Type B pancreatic cell (in vitro differentiated cells): Measurements from ENCODE around the gene SEC24D. TPM values are rescaled to one million over a fixed set of nuclear protein-coding genes. Genes with fewer than 3 reads are reported as not detected.

Experiments used
- DNase-seq: peaks from one replicate; pipeline ENCODE4 v3.0.0; 2021; ENCODE audit warnings: mixed read lengths; ENCODE audit not compliant: unreplicated experiment; ENCODE audit errors: extremely low spot score
- H3K27ac Mint-ChIP-seq: 2 replicates; pipeline ENCODE4 v1.8.0; 2021; ENCODE audit warnings: mild to moderate bottlenecking, mixed read lengths
- H3K27me3 Mint-ChIP-seq: 2 replicates; pipeline ENCODE4 v1.8.0; 2021; ENCODE audit warnings: mixed read lengths
- H3K36me3 Mint-ChIP-seq: 2 replicates; pipeline ENCODE4 v1.8.0; 2021; ENCODE audit warnings: mixed read lengths
- H3K4me1 Mint-ChIP-seq: one replicate; pipeline ENCODE4 v1.8.0; 2021; ENCODE audit warnings: mixed read lengths; ENCODE audit not compliant: unreplicated experiment
- H3K4me3 Mint-ChIP-seq: 2 replicates; pipeline ENCODE4 v1.8.0; 2021; ENCODE audit warnings: mild to moderate bottlenecking, mixed read lengths
- H3K9me3 Mint-ChIP-seq: 2 replicates; pipeline ENCODE4 v1.8.0; 2021; ENCODE audit warnings: mixed read lengths
- total RNA-seq: library from RNA; stranded (reverse); gene quantifications from 2 replicates; pipeline ENCODE4 v1.2.1, GENCODE V29; 2021; ENCODE audit warnings: low replicate concordance
- TF ChIP-seq, protein P1 (sequence below): fragments of 200-600 bp; sonication (generic); conservative IDR thresholded peaks from 2 replicates; pipeline ENCODE4 v1.5.0; 2021; ENCODE audit warnings: antibody characterized with exemption, mild to moderate bottlenecking

Gene SEC24D
- total RNA-seq, 1 donor from 2014 or later = 53.9 TPM

DNA sequence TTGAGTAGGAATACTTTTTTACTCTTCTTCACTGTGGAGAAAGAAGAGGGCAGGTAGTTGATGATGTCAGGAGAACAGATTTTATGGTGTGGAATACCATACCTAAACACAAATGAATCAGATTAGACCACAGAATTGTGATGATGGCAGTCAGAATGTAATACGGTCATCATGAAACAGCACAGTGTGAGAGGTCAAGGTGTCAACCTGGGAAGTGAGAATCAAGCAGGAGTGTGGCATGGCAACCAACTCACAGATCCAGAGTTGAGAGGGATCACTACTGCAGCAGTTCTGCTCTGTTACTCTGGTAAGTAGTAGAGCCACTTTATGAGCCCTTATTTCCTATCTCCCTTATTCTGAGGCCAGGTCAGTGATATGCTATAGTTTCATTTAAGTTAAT is 123.1 kb downstream of the SEC24D start:
- Mint-ChIP-seq H3K27me3 (no peaks in the 10 kb centered on the region), H3K4me3 (no peak overlapping the region), H3K4me1 (peaks cover 10% of the 10 kb centered on the region), H3K36me3 (peaks cover 32% of the 10 kb centered on the region), H3K27ac (no peak overlapping the region), H3K9me3 (no peaks in the 10 kb centered on the region)
- TF ChIP-seq, protein P1, sequence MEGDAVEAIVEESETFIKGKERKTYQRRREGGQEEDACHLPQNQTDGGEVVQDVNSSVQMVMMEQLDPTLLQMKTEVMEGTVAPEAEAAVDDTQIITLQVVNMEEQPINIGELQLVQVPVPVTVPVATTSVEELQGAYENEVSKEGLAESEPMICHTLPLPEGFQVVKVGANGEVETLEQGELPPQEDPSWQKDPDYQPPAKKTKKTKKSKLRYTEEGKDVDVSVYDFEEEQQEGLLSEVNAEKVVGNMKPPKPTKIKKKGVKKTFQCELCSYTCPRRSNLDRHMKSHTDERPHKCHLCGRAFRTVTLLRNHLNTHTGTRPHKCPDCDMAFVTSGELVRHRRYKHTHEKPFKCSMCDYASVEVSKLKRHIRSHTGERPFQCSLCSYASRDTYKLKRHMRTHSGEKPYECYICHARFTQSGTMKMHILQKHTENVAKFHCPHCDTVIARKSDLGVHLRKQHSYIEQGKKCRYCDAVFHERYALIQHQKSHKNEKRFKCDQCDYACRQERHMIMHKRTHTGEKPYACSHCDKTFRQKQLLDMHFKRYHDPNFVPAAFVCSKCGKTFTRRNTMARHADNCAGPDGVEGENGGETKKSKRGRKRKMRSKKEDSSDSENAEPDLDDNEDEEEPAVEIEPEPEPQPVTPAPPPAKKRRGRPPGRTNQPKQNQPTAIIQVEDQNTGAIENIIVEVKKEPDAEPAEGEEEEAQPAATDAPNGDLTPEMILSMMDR = no peak
- DNase-seq = no peak

- H3K27ac Mint-ChIP-seq = no peak overlapping the region
- TF ChIP-seq, protein P1 = no peak
- H3K9me3 Mint-ChIP-seq = no peaks in the 10 kb centered on the region
- no peaks in the 10 kb centered on the region for H3K27me3 Mint-ChIP-seq
- no peak overlapping the region for H3K4me3 Mint-ChIP-seq
- no peak for DNase-seq
- H3K4me1 Mint-ChIP-seq = peaks cover 6% of the 10 kb centered on the region
- peaks cover 42% of the 10 kb centered on the region for H3K36me3 Mint-ChIP-seq
Observed at GRCh38 chr4:118711052-118711451, 124.9 kb downstream of the SEC24D start.

GRCh38 chr4:118703118-118703517 is 132.8 kb downstream of the SEC24D start:
- peaks cover 43% of the 10 kb centered on the region for H3K36me3 Mint-ChIP-seq
- no peaks in the 10 kb centered on the region for H3K27me3 Mint-ChIP-seq
- H3K27ac Mint-ChIP-seq = peak overlapping the region; percentile 64
- H3K4me1 Mint-ChIP-seq = no peaks in the 10 kb centered on the region
- TF ChIP-seq, protein P1 = no peak
- DNase-seq = no peak
- peak overlapping the region; percentile 69 for H3K4me3 Mint-ChIP-seq
- no peaks in the 10 kb centered on the region for H3K9me3 Mint-ChIP-seq

DNA sequence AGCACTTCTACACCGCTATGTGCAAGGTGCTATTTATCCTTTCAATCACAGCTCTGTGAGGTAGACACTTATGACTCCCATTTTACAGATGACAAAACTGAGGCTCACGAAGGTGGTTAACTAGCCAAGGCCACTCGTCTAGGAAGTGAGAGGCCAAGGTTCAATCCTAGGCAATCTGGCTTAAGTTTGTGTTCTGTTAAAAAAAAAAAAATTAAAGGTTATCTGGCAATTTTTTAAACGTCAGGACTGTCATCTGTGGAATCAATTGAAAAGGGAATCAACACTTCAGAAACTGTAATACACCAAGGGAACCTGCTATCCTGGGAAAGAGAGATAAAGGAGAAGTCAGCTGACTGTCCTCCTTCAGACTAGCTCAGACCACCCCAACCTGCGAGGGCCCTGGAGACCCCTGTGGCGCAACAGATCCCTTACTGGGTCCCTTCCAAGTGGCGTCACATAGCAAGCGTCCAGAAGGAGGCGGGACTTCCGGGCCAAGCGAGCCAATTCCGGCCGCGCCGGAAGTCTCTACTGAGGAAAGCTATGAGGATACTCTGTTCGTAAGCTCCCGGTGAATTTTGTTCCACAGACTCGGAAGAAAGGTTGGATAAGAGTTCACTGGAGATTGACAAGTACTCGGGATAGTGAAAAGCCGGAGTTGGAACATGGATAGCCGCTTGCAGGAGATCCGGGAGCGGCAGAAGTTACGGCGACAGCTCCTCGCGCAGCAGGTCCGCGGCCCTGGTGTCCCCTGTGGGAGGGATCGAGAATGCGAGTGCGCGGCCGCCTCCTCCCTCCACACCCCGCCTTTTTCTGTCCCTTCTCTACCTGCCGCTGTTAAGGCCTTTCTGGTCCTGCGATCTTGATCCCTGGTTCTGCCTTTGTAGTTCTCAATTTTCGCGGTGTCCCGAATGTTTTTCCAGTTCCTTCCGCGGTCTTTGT is 150.8 kb downstream of the SEC24D start, which contains the start of gene METTL14:
Gene METTL14 (plus strand): TSS at position 520 of the 939 bp plus-strand sequence. CDS start 143 bp downstream, at position 663.
- Mint-ChIP-seq H3K27ac (peak within 1 kb of the TSS; percentile 97), H3K36me3 (peaks cover 9% of the 10 kb centered on the region), H3K9me3 (no peaks in the 10 kb centered on the region), H3K27me3 (no peaks in the 10 kb centered on the region), H3K4me3 (peak within 1 kb of the TSS; percentile 99), H3K4me1 (peaks cover 11% of the 10 kb centered on the region)
- DNase-seq = peak; percentile 92
- TF ChIP-seq, protein P1 = peak; percentile 44

- Mint-ChIP-seq H3K27ac (no peak overlapping the region), H3K27me3 (no peaks in the 10 kb centered on the region), H3K4me3 (peak overlapping the region; percentile 16), H3K4me1 (peaks cover 11% of the 10 kb centered on the region), H3K36me3 (peaks cover 4% of the 10 kb centered on the region), H3K9me3 (no peaks in the 10 kb centered on the region)
- no peak for DNase-seq
- TF ChIP-seq, protein P1 = no peak
Observed at GRCh38 chr4:118683513-118683912, 152.4 kb downstream of the SEC24D start.
